Prostate gland (tissue), 2 donors: ENCODE measurements around the gene TMED9. TPM values are rescaled to one million over a fixed set of nuclear protein-coding genes. Genes with fewer than 3 reads are reported as not detected.

ENCODE experiments used
- DNase-seq: peaks from one replicate; pipeline ENCODE4 v3.0.0-alpha.2; 2019; ENCODE audit warnings: low spot score
- H3K27ac ChIP-seq, 2 donors: fragments of 200-600 bp; sonication (generic); 2 replicates each; pipeline ENCODE4 v1.5.1; 2017 to 2019
- H3K27me3 ChIP-seq: fragments of 200-600 bp; sonication (generic); replicated peaks from 2 replicates; pipeline ENCODE4 v1.5.1; 2019; ENCODE audit not compliant: insufficient read depth
- H3K36me3 ChIP-seq, 2 donors: fragments of 200-600 bp; sonication (generic); 1 replicate in 1 of 2; 2 replicates in 1 of 2; pipeline versions ENCODE4 v1.5.1 to v1.8.1; 2017 to 2019
- H3K4me1 ChIP-seq: fragments of 200-600 bp; sonication (generic); replicated peaks from 2 replicates; pipeline ENCODE4 v1.5.1; 2019
- H3K4me3 ChIP-seq, 2 donors: fragments of 200-600 bp; sonication (generic); 2 replicates each; pipeline ENCODE4 v1.5.1; 2017 to 2019
- H3K9me3 ChIP-seq: fragments of 200-600 bp; sonication (generic); 2 replicates; pipeline ENCODE4 v1.5.1; 2017
- POLR2A ChIP-seq: fragments of 450-650 bp; IDR thresholded peaks from one replicate; pipeline ENCODE4 v1.6.1; 2016; ENCODE audit warnings: antibody characterized with exemption, mild to moderate bottlenecking
- POLR2AphosphoS5 ChIP-seq: sonication (generic); formaldehyde crosslinking; IDR thresholded peaks from one replicate; pipeline ENCODE4 v1.6.1; 2017; ENCODE audit warnings: antibody characterized with exemption
- WGBS: methylation state at CpG from one replicate; pipeline ENCODE4 v1.1.5; 2018; 5-methylcytosine and 5-hydroxymethylcytosine counted together
- intact Hi-C: fragments of 100-400 bp; cut with DNase I; formaldehyde crosslinking; loops from one replicate; pipeline ENCODE4 v1.14.2; 2022
- total RNA-seq, 2 donors: library from RNA; depleted of rRNA; stranded (reverse); fragments of >200 nt; gene quantifications; one replicate each; pipeline ENCODE4 v1.1.0, GENCODE V29; 2016
- TF ChIP-seq, protein P1 (sequence below), 4 experiments: fragments of 200-600 bp in 2 of 4; fragments of 450-650 bp in 2 of 4; sonication (generic) in 2 of 4; IDR thresholded peaks; 1 replicate in 3 of 4; 2 replicates in 1 of 4; pipeline ENCODE4 v1.5.1; 2016 to 2019; ENCODE audit warnings: antibody characterized with exemption in 4 of 4, mild to moderate bottlenecking in 2 of 4, moderate library complexity in 2 of 4

Gene TMED9
- total RNA-seq, 2 donors from 2014 or later, result 136 to 176 TPM

DNA sequence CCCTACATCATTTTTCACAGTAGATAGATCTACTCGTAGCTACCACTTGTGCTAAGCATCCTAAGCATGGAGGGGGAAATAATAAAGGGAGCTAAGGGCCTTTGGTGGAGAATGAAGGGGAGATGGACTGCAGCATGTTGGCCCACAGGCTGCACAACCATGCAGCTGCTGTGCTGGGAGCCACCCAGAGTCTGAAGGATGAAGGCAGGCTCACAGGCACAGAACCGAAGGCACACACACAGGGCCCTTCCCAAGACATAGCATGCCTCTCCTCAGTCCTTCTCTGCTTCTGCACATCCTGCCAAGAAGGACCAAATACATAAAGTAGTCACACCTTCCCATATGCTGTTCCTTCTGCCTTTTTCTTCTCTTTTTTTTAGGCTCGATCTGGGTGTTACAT, 44.3 kb upstream of the TMED9 start:
- intact Hi-C loops, result no loop called here

DNA sequence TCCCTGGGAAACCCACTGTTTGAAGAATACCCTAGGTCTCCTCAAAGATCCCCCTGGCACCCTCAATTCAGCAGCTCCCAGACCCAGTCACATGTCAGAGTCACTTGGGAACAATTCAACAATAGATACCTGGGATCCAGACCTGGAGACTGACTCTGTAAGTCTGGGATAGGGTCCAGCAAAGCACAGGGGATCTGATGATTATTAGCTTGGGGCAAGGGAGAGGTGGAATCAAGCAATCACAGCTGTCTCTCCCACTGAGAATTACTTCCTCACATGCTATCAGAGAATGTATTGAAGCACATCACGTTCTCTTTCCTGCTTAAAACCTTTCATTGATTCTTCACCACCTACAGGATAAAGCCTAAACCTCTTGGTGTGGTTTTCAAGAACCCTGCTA, 43.5 kb upstream of the TMED9 start:
- H3K4me1 ChIP-seq, result peaks cover 17% of the 10 kb centered on the region
- TF ChIP-seq POLR2A, result no peak
- no peak overlapping the region for H3K27ac ChIP-seq
- no peaks in the 10 kb centered on the region for H3K36me3 ChIP-seq
- intact Hi-C loops, result no loop called here
- H3K9me3 ChIP-seq, result no peaks in the 10 kb centered on the region
- H3K27me3 ChIP-seq, result no peaks in the 10 kb centered on the region
- no peak for DNase-seq
- WGBS, result 68% methylated on average over 1 of the region's 1 CpG
- H3K4me3 ChIP-seq, result no peak overlapping the region

More for the DNA sequence above, 44.3 kb upstream of the TMED9 start:
- 67% methylated on average over 3 of the region's 3 CpGs for WGBS
- TF ChIP-seq POLR2A (no peak), POLR2AphosphoS5 (no peak)
- TF ChIP-seq, protein P1, sequence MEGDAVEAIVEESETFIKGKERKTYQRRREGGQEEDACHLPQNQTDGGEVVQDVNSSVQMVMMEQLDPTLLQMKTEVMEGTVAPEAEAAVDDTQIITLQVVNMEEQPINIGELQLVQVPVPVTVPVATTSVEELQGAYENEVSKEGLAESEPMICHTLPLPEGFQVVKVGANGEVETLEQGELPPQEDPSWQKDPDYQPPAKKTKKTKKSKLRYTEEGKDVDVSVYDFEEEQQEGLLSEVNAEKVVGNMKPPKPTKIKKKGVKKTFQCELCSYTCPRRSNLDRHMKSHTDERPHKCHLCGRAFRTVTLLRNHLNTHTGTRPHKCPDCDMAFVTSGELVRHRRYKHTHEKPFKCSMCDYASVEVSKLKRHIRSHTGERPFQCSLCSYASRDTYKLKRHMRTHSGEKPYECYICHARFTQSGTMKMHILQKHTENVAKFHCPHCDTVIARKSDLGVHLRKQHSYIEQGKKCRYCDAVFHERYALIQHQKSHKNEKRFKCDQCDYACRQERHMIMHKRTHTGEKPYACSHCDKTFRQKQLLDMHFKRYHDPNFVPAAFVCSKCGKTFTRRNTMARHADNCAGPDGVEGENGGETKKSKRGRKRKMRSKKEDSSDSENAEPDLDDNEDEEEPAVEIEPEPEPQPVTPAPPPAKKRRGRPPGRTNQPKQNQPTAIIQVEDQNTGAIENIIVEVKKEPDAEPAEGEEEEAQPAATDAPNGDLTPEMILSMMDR (IDR thresholded peaks at IDR 0.05), result no peak
- H3K4me1 ChIP-seq, result peaks cover 13% of the 10 kb centered on the region
- H3K27me3 ChIP-seq, result no peaks in the 10 kb centered on the region
- no peak for DNase-seq
- H3K27ac ChIP-seq, result no peak overlapping the region
- no peaks in the 10 kb centered on the region for H3K9me3 ChIP-seq
- H3K36me3 ChIP-seq, result no peaks in the 10 kb centered on the region
- no peak overlapping the region for H3K4me3 ChIP-seq

DNA sequence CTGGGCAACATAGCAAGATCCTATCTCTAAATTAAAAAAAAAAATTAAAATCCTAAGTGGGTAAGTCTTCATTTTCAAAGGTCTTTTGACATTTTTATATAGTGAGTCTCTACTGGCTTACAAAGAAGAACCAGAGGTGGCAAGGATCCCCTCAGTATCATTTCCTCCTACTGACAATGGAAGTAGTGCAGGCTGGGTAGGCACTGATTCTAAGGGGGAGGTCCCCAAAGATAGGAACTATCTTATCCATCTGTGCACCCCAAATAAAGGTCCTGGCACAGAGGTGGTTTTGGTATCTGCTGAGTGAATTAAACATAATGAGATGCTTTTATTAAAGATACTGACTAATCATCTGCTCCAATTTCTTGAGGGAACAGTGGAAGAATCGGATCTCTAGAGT, 41.9 kb upstream of the TMED9 start:
- Histone ChIP-seq H3K4me3 (no peak overlapping the region), H3K27me3 (no peaks in the 10 kb centered on the region), H3K9me3 (no peaks in the 10 kb centered on the region), H3K27ac (no peak overlapping the region), H3K36me3 (no peaks in the 10 kb centered on the region), H3K4me1 (peaks cover 17% of the 10 kb centered on the region)
- 58% methylated on average over 1 of the region's 1 CpG for WGBS
- TF ChIP-seq POLR2A (no peak), POLR2AphosphoS5 (no peak)
- TF ChIP-seq, protein P1 (IDR thresholded peaks at IDR 0.05), result no peak
- intact Hi-C loops, result no loop called here
- DNase-seq, result no peak

DNA sequence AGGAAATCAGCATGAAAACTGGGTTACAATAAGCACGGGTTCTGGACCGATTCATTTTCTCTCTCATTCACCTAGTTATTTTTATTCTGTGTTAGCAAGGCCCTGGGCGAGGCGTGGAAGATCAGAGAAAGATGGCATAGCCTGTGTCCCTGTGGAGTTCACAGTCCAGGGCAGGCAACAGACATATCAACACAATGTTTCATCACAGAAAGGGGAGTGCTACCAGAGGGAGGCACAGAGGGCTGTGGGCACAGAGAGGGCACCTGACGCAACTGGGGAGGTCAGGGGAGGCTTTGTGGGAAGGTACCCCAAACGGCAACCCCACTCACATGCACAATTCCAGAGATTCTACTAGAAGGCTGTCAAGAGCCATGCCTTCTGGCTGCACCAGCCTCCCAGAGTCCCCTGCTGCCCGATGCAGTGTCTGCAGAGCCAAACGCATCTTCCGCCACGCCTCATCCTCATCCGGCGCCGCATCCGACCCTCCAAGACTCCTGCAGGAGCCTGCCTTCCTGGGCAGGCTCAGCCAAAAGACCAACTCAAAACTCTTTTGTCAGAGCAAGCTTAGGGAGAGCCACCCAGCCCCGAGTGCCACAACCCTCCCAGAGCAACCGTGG, 39.1 kb upstream of the TMED9 start:
- Histone ChIP-seq H3K9me3 (no peaks in the 10 kb centered on the region), H3K36me3 (no peaks in the 10 kb centered on the region), H3K27me3 (no peaks in the 10 kb centered on the region), H3K4me1 (peaks cover 13% of the 10 kb centered on the region), H3K27ac (peak overlapping the region; percentile 90), H3K4me3 (peak overlapping the region; percentile 91 to 95)
- intact Hi-C loops, result no loop called here
- no peak for DNase-seq
- WGBS, result 24% methylated on average over 16 of the region's 16 CpGs
- TF ChIP-seq, protein P1 (IDR thresholded peaks at IDR 0.05), result no peak
- no peak for TF ChIP-seq POLR2A
- TF ChIP-seq POLR2AphosphoS5, result no peak

DNA sequence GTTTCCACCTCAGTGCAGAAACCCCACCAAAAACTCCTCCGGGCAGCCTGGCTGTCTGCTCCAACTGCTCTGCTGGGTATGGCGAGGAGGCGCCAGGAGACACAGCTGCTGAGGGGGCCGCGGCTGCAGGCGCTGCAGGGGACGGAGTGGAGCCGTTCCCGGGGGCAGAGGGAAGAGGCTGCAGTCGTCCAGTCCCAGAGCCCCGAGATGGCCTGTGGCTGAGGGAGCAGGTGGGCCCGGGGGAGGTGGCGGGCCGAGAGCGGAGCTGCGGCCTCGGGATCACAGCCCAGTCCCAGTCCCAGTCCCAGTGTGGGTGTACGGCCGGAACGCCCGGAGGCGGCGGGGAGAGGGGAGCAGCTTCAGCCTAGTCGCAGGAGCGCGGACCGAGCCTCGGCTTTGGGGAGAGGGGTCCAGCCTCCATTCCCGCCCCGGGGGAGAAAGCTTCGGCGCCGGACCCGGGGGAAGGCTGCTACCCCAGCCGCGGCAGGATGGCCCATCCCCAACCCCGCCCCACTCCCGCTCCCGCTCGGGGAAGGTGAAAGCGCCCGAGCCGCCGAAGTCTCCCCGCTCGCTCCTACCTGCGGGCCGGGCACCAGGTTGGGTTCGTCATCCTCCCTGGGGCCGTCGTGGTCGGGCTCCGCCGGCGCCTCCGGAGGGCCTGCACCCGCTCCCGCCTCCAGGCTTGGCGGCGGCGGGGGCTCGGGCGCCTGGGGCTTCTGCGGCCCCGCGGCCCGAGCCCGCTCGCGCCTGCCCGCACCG, 38.2 kb upstream of the TMED9 start:
- WGBS, result 2% methylated on average over 32 of the region's 72 CpGs
- H3K4me3 ChIP-seq, result peak overlapping the region; percentile 91 to 95
- DNase-seq, result peak; percentile 21
- peaks cover 9% of the 10 kb centered on the region for H3K4me1 ChIP-seq
- TF ChIP-seq, protein P1 (IDR thresholded peaks at IDR 0.05), result no peak
- TF ChIP-seq POLR2A (no peak), POLR2AphosphoS5 (no peak)
- no peaks in the 10 kb centered on the region for H3K9me3 ChIP-seq
- no peaks in the 10 kb centered on the region for H3K27me3 ChIP-seq
- intact Hi-C loops, result loop anchor here (1.0 kb wide), 1 partner anchor 16 kb away; no protein-coding TSS in a partner anchor
- H3K36me3 ChIP-seq, result no peaks in the 10 kb centered on the region
- peak overlapping the region; percentile 90 for H3K27ac ChIP-seq
